Measurements from ENCODE around the gene CCDC88B. TPM values are rescaled to one million over a fixed set of nuclear protein-coding genes. Genes with fewer than 3 reads are reported as not detected.

The CCDC88B gene
- polyA plus RNA-seq, 1 experiment, result 0.66 TPM

DNA sequence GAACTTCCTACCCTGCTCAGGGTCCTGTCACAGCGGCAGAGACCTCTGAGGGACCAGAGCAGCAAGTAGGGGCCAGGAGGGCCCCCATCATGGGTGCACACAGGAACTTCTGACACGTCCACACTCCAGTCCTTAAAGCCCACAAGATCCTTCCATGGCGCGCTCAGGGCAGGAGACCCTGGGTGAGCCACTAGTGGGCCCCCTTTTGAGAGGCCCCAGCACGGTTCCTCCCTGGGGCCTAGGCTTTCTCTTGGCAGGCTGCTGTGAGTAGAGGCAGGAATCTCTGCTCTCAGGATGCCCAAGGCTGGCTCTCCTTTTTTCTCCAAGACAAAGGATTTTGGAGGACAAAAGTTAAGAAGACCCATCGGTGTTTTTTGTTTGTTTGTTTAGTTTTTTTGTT is 41.3 kb downstream of the CCDC88B start:
- Histone ChIP-seq H3K36me3 (ENCODE audit: control insufficient read depth, insufficient read depth, low read length) (no peaks in the 10 kb centered on the region), H3K27me3 (ENCODE audit: control insufficient read depth, insufficient read depth, low read length) (peaks cover 8% of the 10 kb centered on the region), H3K4me3 (ENCODE audit: low read depth, low read length) (no peak overlapping the region)
- DNase-seq (ENCODE audit: low read depth), result no peak
- ChIA-PET CTCF (no interaction called here), POLR2A (no interaction called here)
- TF ChIP-seq, protein P1, sequence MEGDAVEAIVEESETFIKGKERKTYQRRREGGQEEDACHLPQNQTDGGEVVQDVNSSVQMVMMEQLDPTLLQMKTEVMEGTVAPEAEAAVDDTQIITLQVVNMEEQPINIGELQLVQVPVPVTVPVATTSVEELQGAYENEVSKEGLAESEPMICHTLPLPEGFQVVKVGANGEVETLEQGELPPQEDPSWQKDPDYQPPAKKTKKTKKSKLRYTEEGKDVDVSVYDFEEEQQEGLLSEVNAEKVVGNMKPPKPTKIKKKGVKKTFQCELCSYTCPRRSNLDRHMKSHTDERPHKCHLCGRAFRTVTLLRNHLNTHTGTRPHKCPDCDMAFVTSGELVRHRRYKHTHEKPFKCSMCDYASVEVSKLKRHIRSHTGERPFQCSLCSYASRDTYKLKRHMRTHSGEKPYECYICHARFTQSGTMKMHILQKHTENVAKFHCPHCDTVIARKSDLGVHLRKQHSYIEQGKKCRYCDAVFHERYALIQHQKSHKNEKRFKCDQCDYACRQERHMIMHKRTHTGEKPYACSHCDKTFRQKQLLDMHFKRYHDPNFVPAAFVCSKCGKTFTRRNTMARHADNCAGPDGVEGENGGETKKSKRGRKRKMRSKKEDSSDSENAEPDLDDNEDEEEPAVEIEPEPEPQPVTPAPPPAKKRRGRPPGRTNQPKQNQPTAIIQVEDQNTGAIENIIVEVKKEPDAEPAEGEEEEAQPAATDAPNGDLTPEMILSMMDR (IDR thresholded peaks at IDR 0.05; ENCODE audit: insufficient read depth, low read depth, low read length), result no peak

DNA sequence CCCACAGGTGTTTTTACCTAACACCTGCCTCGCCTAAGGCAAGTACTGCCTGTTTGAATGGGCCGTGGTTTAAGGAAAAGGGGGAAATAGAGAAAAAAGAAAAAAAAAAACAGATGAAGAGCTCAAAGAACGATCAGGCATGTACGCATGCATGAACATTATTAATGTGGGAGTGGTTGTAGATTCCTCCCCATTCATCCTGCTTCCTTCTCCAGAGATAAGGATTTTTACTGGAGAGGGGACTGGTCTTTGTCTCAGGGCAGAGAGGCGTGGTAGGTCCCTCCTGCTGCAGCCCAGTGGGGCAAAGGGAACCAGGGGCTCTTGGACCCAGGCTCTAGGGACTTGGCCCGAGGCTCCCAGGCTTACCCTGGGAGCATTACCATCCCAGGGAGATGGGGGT is 42.0 kb downstream of the CCDC88B start:
- ChIA-PET CTCF (no interaction called here), POLR2A (no interaction called here)
- DNase-seq (ENCODE audit: low read depth), result no peak
- Histone ChIP-seq H3K27me3 (ENCODE audit: control insufficient read depth, insufficient read depth, low read length) (peaks cover 8% of the 10 kb centered on the region), H3K4me3 (ENCODE audit: low read depth, low read length) (no peak overlapping the region), H3K36me3 (ENCODE audit: control insufficient read depth, insufficient read depth, low read length) (no peaks in the 10 kb centered on the region)
- TF ChIP-seq, protein P1 (IDR thresholded peaks at IDR 0.05; ENCODE audit: insufficient read depth, low read depth, low read length), result no peak

DNA sequence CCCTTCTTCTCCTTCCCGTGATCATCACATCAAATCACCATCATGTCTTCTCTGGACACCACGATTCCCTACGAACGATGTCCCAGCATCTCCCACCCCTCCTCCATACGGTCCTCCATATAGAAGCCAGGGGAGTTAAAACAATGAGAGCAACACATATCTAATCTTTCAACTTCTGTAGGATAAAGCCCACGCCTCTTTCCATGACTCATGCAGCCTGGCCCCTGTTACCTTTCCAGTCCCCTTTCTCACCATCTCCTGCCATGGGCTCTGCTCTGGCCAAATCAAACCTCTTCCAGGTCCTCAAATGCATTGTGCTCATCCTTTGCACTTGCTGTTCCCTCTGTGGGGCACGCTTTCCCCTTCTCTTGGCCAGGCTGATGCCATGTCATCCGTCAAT is 42.6 kb downstream of the CCDC88B start:
- H3K4me3 ChIP-seq (ENCODE audit: low read depth, low read length), result no peak overlapping the region
- peaks cover 8% of the 10 kb centered on the region for H3K27me3 ChIP-seq (ENCODE audit: control insufficient read depth, insufficient read depth, low read length)
- TF ChIP-seq, protein P1 (IDR thresholded peaks at IDR 0.05; ENCODE audit: insufficient read depth, low read depth, low read length), result no peak
- H3K36me3 ChIP-seq (ENCODE audit: control insufficient read depth, insufficient read depth, low read length), result no peaks in the 10 kb centered on the region
- DNase-seq (ENCODE audit: low read depth), result no peak
- CTCF ChIA-PET, result no interaction called here
- POLR2A ChIA-PET, result no interaction called here

DNA sequence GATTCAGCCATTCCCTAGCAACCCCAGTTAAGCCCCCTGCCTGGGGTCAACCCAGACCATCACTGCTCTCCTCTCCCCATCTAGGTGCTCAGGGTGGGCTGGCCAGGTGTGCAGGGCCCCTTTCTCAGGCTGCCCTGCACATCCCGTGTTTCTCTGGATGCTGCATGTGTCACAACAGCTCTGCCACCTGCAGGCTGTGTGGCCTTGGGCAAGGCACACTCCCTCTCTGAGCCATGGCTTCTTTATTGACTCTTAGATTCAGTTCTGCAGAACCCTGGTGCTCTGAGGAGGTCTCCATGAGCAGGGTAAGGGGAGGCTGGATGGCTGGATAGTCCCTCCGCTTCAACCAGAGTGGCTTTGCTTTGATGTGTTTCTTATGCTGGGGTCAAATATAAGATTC is 43.6 kb downstream of the CCDC88B start:
- H3K4me3 ChIP-seq (ENCODE audit: low read depth, low read length), result no peak overlapping the region
- H3K36me3 ChIP-seq (ENCODE audit: control insufficient read depth, insufficient read depth, low read length), result no peaks in the 10 kb centered on the region
- ChIA-PET POLR2A (no interaction called here), CTCF (interaction anchor here (1.8 kb wide), 1 partner anchor 9 kb away, joined by 5 read pairs; no protein-coding TSS in a partner anchor)
- TF ChIP-seq, protein P1 (IDR thresholded peaks at IDR 0.05; ENCODE audit: insufficient read depth, low read depth, low read length), result no peak
- DNase-seq (ENCODE audit: low read depth), result no peak
- peaks cover 11% of the 10 kb centered on the region for H3K27me3 ChIP-seq (ENCODE audit: control insufficient read depth, insufficient read depth, low read length)

DNA sequence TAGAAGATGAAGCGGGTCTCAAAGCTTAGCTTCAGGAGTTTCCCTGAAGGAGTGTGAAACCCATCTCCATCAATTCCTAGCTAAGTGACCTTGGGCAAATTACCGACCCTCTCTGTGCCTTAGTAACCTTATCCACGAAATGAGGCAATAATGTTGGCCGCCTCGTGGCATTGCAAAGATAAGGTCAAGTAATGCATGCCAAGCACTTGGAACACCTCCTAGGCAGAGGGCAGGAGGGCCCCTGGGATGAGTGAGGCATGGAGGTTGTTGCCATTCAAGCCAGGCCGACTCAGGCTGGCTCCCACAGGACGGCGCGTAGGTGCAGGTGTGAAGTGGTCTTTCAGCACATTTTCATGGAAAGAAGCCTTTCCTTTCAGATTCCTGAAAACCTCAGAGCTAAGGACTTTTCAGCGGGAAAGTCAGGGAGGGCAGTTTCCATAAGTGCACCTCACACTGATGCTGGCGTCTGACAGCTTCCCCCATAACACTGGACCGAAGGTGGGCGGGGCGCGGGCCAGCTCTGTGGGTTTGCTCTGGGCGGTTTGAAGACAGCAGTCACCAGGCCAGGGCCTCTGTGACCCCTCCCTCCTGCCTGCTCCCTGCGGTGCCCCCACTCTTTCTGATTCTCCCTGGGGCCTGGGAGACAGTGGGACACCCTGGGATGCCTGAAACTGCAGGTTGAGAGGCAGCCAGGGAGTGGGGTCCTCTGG is 44.2 kb downstream of the CCDC88B start:
- H3K36me3 ChIP-seq (ENCODE audit: control insufficient read depth, insufficient read depth, low read length), result no peaks in the 10 kb centered on the region
- CTCF ChIA-PET, result interaction anchor here (1.2 to 1.8 kb wide), 2 partner anchors 10 to 268 kb away, joined by 3 to 5 read pairs; no protein-coding TSS in a partner anchor
- POLR2A ChIA-PET, result interaction anchor here (0.6 kb wide), 1 partner anchor 117 kb away, joined by 3 read pairs; no protein-coding TSS in a partner anchor
- DNase-seq (ENCODE audit: low read depth), result no peak
- peaks cover 10% of the 10 kb centered on the region for H3K27me3 ChIP-seq (ENCODE audit: control insufficient read depth, insufficient read depth, low read length)
- no peak overlapping the region for H3K4me3 ChIP-seq (ENCODE audit: low read depth, low read length)
- TF ChIP-seq, protein P1 (IDR thresholded peaks at IDR 0.05; ENCODE audit: insufficient read depth, low read depth, low read length), result no peak

Data from BJ (cell line).